ENCODE data around the gene ARID1B. TPM values are rescaled to one million over a fixed set of nuclear protein-coding genes. Genes with fewer than 3 reads are reported as not detected.

Gene ARID1B
- total RNA-seq, 1 experiment from 2014 or later: 86.3 TPM

DNA sequence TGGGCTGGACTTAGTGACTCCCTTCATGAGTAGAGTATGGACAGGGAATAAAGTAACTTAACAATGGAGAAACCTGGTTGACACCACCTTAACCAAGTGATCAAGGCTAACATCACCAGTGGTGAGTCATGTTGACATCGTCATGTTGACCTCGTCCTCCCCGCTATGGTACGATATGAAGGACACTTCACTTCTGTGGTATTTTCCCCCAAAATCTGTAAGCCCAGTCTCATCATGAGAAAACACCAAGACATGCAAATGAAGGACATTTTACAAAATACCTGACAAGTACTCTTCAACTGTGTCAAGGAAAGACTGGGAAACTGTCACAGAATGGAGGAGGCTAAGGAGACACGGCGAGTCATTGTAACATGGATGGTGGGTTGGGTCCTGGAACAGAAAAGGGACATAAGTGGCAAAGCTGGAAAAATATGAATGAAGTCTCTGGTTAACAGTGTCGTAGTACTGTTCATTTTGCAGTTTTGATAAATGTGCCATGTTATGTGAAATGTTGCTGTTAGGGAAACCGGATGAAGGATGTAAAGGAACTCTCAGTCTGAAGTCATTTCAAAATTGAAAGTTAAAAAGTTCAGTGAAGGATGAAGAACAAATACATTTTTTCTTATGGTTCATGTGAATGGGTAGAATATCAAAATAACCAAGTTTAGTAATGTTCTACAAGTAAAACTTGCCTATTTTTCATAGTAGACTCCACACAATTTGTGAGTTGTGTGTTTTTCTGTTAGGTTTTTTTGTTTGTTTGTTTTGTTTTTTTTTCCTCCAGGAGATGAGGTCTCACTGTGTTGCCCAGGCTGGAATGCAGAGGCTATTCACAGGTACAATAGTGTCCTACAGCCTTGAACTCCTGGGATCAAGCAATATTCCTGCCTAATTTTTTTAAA is 298.6 kb downstream of the ARID1B start:
- Histone ChIP-seq H3K27me3 (replicated peaks; ENCODE audit: insufficient read depth, low read depth, low read length, poor library complexity) (no peaks in the 10 kb centered on the region), H3K9me3 (ENCODE audit: low read depth, low read length, poor library complexity, severe bottlenecking) (no peaks in the 10 kb centered on the region), H3K4me3 (ENCODE audit: low read depth, low read length, poor library complexity, severe bottlenecking) (no peak overlapping the region), H3K27ac (ENCODE audit: low read depth, low read length, poor library complexity, severe bottlenecking) (no peak overlapping the region), H3K36me3 (ENCODE audit: insufficient read depth, low read length, poor library complexity, severe bottlenecking) (no peaks in the 10 kb centered on the region), H3K4me1 (ENCODE audit: insufficient read depth, low read length, poor library complexity, severe bottlenecking) (peaks cover 25% of the 10 kb centered on the region)
- POLR2A ChIA-PET (ENCODE audit: low non-redundant PET): no interaction called here
- no peak for TF ChIP-seq EZH2 (IDR thresholded peaks at IDR 0.05; ENCODE audit: borderline replicate concordance, low read depth, low read length, poor library complexity, severe bottlenecking)
- TF ChIP-seq, protein P1, sequence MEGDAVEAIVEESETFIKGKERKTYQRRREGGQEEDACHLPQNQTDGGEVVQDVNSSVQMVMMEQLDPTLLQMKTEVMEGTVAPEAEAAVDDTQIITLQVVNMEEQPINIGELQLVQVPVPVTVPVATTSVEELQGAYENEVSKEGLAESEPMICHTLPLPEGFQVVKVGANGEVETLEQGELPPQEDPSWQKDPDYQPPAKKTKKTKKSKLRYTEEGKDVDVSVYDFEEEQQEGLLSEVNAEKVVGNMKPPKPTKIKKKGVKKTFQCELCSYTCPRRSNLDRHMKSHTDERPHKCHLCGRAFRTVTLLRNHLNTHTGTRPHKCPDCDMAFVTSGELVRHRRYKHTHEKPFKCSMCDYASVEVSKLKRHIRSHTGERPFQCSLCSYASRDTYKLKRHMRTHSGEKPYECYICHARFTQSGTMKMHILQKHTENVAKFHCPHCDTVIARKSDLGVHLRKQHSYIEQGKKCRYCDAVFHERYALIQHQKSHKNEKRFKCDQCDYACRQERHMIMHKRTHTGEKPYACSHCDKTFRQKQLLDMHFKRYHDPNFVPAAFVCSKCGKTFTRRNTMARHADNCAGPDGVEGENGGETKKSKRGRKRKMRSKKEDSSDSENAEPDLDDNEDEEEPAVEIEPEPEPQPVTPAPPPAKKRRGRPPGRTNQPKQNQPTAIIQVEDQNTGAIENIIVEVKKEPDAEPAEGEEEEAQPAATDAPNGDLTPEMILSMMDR (conservative IDR thresholded peaks at IDR 0.05; ENCODE audit: low read depth, low read length): no peak
- CTCF ChIA-PET: no interaction called here
- no TSS peak for BruUV-seq (replicated peaks)
- intact Hi-C loops (cut with micrococcal nuclease; ENCODE audit: unreplicated experiment): no loop called here
- no peak for DNase-seq (ENCODE audit: low spot score)

DNA sequence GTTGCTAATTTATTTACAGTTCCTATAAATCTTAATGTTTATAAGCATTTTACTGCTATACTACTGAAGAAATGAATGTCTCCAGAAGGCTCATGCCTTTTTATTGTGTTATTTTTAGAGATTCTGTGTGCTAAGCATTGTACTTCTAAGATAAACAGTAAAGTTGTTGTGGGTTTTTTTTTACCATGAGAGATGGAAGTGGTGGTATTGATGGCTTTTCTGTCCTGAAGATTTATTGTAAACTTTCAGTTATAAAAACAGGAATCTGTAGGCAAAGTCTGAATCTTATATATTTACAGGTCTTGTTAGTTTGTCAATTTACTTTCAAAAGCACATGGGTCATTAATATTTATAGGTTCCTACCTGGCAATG is 299.3 kb downstream of the ARID1B start:
- no peak for TF ChIP-seq EZH2 (IDR thresholded peaks at IDR 0.05; ENCODE audit: borderline replicate concordance, low read depth, low read length, poor library complexity, severe bottlenecking)
- TF ChIP-seq, protein P1 (conservative IDR thresholded peaks at IDR 0.05; ENCODE audit: low read depth, low read length): no peak
- DNase-seq (ENCODE audit: low spot score): no peak
- Histone ChIP-seq H3K9me3 (ENCODE audit: low read depth, low read length, poor library complexity, severe bottlenecking) (no peaks in the 10 kb centered on the region), H3K27me3 (replicated peaks; ENCODE audit: insufficient read depth, low read depth, low read length, poor library complexity) (no peaks in the 10 kb centered on the region), H3K27ac (ENCODE audit: low read depth, low read length, poor library complexity, severe bottlenecking) (no peak overlapping the region), H3K4me1 (ENCODE audit: insufficient read depth, low read length, poor library complexity, severe bottlenecking) (peaks cover 25% of the 10 kb centered on the region), H3K4me3 (ENCODE audit: low read depth, low read length, poor library complexity, severe bottlenecking) (no peak overlapping the region), H3K36me3 (ENCODE audit: insufficient read depth, low read length, poor library complexity, severe bottlenecking) (no peaks in the 10 kb centered on the region)
- intact Hi-C loops (cut with micrococcal nuclease; ENCODE audit: unreplicated experiment): no loop called here
- ChIA-PET POLR2A (ENCODE audit: low non-redundant PET) (no interaction called here), CTCF (no interaction called here)
- no TSS peak for BruUV-seq (replicated peaks)

DNA sequence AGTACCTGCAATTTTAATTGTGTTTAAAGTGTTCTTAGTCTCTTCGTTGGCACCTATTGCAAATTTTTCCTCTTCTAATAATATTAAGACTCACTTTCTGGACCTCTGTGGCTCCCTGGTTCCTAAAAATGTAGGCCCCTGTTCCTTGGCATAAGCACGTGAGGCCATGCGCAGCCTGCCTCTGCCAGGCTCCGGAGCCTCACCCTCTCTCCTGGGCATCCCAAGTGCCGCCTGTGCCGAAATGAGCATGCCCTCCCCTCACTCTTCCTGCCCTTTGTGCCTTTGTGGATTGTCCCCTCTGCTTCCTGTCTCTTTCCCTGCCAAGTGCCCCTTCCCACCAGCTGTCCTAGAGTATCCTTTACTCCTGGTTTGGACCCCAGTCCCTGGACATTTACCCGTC is 300.1 kb downstream of the ARID1B start:
- ChIA-PET POLR2A (ENCODE audit: low non-redundant PET) (no interaction called here), CTCF (no interaction called here)
- BruUV-seq (replicated peaks): no TSS peak
- DNase-seq (ENCODE audit: low spot score): no peak
- no peaks in the 10 kb centered on the region for H3K9me3 ChIP-seq (ENCODE audit: low read depth, low read length, poor library complexity, severe bottlenecking)
- H3K27ac ChIP-seq (ENCODE audit: low read depth, low read length, poor library complexity, severe bottlenecking): no peak overlapping the region
- no peaks in the 10 kb centered on the region for H3K27me3 ChIP-seq (replicated peaks; ENCODE audit: insufficient read depth, low read depth, low read length, poor library complexity)
- H3K4me3 ChIP-seq (ENCODE audit: low read depth, low read length, poor library complexity, severe bottlenecking): no peak overlapping the region
- no peaks in the 10 kb centered on the region for H3K36me3 ChIP-seq (ENCODE audit: insufficient read depth, low read length, poor library complexity, severe bottlenecking)
- TF ChIP-seq, protein P1 (conservative IDR thresholded peaks at IDR 0.05; ENCODE audit: low read depth, low read length): no peak
- no peak for TF ChIP-seq EZH2 (IDR thresholded peaks at IDR 0.05; ENCODE audit: borderline replicate concordance, low read depth, low read length, poor library complexity, severe bottlenecking)
- H3K4me1 ChIP-seq (ENCODE audit: insufficient read depth, low read length, poor library complexity, severe bottlenecking): peaks cover 19% of the 10 kb centered on the region
- intact Hi-C loops (cut with micrococcal nuclease; ENCODE audit: unreplicated experiment): no loop called here
